Fibroblast of skin of back (primary cell): ENCODE results near the gene TNNT2. TPM values are rescaled to one million over a fixed set of nuclear protein-coding genes. Genes with fewer than 3 reads are reported as not detected.
A peak's percentile ranks its signal among the peaks of the same experiment; 100 is the strongest.

Source experiments
- DNase-seq: peaks from one replicate; pipeline ENCODE4 v3.0.0-alpha.2; 2013
- polyA plus RNA-seq, 2 experiments: library from polyadenylated mRNA; unstranded; fragments of 120-200 nt; gene quantifications; one replicate each; pipeline ENCODE4 v1.2.1, GENCODE V29; 2013; ENCODE audit not compliant: insufficient read length in 2 of 2

The TNNT2 gene
- 2.7 TPM for polyA plus RNA-seq (2013, experiment 1 of 2; ENCODE audit: insufficient read length)
- polyA plus RNA-seq (2013, experiment 2 of 2; ENCODE audit: insufficient read length), result 3.2 TPM

GRCh38 chr1:201377611-201378092 lies at the start of gene TNNT2:
Gene TNNT2, minus strand, starts transcription at chr1:201377680. Its CDS starts 4,426 bp downstream, at chr1:201373254.
- no peak for DNase-seq

DNA sequence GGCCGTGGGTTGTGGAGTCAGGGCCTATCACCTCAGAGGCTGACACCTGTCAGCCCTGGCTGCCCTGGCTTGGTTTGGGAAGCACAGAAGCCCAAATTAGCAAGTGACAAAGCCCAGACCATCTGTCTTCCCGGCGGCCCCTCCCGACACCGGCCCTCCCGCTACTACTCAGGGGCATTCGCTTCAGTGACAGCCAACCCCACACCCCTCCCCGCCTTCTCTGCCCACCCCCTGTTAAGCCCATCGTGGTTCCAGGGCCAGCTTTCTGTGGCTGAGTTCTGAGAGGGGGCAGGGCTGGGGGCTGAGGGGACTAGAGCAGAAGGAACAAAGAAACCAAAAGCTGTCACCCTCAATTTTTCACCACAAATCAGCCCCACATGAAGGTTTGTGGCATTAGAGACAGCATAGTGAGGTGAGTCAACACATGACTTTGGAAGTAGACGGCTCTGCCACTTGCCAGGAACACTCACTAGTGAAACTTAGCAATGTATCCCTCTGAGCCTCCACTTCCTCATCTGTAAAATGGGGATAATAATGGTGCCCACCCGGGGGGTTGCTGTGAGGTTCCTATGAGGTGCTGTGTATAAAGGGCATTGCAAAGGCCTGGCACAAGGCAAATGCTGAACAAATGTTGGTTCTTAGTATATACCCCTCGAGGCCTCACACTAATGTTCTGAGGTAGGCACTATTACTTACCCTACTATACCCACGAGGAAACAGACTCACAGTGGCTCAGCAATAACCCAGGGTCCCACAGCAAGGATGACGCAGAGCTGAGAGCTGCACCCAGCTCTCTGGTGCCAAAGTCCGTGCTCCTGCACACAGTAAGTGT lies 49.2 kb upstream of the TNNT2 start:
- DNase-seq, result peak; percentile 13

DNA sequence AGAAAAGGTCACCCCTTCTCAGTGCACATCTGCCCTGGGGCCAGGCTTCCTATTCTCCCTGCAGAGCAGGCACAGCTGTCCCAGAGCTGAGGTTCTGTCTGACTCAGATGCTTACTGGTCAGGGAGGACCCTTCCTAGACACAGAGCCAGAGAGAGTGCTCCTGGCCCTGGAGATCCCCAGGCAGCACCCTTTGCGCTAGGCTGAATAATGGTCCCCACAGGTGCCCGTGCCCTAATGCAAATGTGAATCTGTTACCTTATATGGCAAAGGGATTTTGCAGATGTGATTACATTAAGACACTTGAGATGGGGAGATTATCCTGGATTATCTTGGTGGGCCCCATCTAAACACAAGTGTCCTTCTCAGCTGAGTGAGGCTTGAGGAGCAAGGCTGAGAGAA lies 46.7 kb upstream of the TNNT2 start:
- DNase-seq, result no peak

DNA sequence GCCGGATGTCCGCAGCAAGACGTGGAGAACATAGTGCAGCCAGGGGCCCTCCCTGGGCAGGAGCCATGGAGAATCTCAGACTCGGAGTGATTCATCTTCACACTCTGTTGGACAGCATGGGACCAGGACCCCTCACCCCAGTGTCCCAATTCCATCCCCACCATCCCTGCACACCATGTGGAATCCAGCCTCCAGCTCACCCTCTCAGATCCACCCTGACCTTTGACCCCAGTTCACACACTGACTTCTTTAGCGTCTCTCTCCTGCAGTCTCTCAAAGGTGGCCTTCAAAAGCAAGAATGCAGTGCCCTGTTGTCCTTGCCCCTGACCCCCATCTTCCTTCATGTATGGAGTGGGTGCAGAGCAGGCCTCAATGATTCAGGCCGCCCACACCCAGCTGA lies 46.2 kb upstream of the TNNT2 start:
- no peak for DNase-seq

GRCh38 chr1:201422436-201423030 lies 45.1 kb upstream of the TNNT2 start:
- DNase-seq, result no peak

DNA sequence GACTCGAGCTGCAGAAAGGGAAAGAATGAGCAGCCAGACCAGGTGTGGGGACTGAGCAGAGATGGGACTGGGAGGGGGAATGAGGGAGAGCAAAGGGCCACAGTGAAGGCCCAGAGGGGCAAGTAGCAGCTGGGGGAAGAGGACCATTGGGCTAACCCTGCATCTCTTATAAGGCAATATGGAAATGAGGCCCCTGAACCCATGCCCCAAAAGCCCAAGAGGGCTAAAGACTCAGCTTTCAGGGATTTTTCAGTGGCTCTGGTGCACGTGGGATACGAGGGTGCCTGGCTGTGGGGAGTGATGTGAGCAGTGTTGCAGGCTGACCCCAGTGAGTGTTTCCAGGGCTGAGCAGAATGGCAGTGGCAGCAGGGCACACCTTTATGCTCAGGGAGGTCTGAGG lies 44.5 kb upstream of the TNNT2 start:
- DNase-seq, result no peak

- no peak for DNase-seq
These were observed 43.6 kb upstream of the TNNT2 start for GRCh38 chr1:201421041-201421440.

DNA sequence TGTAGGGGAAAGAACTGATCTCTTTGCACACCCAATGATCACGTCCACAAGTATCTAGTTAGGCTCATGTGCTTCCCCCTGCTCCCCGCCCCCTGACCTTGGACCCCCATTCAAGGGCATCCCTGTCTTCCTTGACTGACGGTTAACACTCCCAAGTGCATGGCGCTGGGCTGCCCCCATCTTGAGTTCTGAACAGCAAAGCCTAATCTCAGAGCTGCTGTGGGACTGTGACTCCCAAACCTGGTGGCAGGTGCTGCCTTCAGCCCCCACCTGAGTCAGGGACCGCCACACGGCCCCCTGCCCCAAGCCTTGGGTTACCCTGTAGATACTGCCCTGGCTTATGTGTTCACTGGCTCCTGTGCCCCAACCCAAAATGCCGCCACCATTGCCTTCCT lies 43.1 kb upstream of the TNNT2 start:
- DNase-seq, result no peak

DNA sequence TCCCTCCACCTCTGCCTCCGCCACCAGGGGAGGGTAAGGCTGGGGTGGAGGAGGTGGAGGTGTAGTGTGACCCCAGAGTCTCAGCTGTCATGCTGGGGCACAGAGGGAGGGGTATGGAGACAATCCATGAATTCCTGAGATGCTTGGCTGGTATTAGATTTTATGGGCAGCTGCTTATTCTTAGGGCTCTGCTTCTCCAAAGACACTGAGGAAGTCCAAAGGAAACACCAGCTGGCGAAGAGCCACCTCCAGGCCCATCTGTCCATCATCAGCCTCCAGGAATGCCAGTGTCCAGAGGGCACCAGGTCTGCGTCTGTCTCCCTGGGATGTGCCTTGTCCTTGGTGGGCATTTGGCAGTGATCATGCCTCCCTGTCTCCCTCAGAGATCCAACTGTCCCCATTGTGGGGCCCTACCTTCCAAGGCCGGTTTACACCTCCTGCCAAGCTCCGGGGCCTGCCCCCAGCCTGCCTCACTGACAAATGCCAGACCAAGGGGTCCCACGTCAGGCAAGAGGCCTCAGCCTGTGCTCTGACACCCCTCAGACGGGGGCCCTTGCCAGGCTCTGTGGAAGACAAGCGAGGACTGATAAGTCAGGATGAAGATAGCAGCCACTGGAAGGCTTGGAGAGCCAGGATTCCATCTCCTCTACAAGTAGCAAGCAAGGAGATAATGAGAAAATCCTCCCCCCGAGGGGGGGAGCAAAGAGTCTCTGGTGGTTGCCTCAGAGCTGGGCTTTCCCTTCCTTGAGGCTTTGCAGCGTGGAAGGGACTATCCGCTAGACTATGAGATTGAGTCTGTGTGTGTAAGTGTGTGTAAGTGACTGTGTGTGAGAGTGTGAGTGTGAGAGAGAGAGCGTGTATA lies 42.5 kb upstream of the TNNT2 start:
- no peak for DNase-seq

GRCh38 chr1:201419256-201419655 lies 41.8 kb upstream of the TNNT2 start:
- no peak for DNase-seq

DNA sequence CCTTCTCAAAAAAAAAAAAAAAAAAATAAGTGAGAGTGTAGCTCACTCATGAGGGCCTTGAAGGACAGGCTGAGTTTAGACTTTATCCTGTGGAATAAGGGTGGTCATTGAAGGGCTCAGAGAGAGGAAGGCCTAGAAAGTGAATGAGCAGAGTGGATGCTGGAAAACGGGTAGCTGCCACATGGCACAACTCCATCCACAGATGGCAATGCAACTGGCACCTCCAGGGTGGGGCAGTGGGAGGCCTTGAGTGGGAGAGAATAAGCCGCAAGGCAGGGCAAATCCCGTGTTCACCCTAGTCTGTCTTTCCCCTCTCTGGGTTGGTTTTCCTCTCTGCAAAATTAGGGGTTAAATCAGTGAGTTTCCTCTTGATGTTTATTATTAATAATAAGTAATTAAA lies 41.0 kb upstream of the TNNT2 start:
- DNase-seq, result no peak

- no peak for DNase-seq
These were observed 36.7 kb upstream of the TNNT2 start for GRCh38 chr1:201414051-201414738.

- no peak for DNase-seq
These were observed 33.8 kb upstream of the TNNT2 start for GRCh38 chr1:201411292-201411691.

DNA sequence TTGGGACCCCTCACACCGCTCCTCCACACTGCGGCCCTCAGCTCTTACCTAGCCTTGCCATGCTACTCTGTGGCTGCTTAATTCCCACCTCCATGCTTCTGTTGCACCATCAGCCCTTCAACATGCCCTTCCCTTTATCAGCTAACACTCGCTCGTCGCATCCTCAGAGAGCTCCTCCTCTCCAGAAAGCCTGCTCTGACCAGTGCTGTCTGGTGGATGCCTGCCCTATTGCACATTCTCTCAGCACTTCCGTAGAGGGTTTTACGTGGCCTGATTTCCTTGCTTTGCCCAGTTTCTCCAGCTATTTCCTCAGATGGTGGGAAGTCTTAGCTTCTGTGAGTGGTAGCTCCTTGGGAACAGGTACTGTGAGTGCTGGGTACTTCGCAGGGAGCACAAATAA lies 32.0 kb upstream of the TNNT2 start:
- DNase-seq, result no peak

GRCh38 chr1:201408834-201409200 lies 31.3 kb upstream of the TNNT2 start:
- DNase-seq, result no peak

- peak; percentile 68 for DNase-seq
These were observed 30.8 kb upstream of the TNNT2 start for GRCh38 chr1:201408176-201408833.

DNA sequence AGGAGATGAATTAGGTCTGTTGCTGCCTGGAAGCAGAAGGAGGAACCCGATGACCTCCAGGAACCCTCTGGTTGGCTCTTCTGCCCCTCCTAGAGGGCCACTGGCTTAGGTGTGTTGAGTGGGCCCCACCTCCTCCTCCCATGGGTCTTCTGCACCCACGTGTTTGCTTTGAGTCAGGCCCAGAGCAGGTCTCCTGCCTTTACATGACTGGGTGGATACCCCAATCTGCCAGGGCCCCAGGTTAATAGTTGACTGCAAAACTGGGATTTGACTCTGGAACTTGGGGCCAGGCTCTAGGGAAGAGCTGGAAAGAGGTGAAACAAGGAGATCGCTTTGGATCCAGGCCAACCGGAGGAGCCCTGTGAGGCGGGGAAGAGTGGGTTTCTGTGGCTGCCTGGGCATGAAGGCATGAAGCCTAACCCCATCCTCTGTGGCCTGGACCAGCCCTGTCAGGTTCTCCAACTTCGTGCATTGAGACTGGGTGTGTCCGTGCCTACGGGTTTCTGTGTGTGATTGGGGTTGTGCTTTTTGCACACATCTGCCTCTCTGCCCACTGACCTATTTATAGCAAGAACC lies 29.4 kb upstream of the TNNT2 start:
- no peak for DNase-seq

DNA sequence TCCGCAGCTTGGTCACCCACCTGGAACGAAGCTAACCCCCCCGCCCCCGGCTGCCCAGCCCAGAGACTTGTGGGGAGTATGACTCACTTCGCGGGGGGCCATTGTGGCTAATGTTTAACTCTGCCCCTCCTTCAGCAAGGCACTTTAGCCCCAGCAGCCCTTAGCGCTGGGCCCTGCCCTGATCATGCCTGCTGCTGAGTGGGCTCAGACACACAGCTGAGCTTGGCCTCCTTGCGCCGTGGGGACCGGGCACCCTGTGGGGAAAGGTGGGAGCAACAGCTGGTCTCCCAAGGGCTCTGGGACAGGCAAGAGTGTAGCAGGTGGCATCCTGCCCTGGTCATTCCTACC lies 28.0 kb upstream of the TNNT2 start:
- no peak for DNase-seq

DNA sequence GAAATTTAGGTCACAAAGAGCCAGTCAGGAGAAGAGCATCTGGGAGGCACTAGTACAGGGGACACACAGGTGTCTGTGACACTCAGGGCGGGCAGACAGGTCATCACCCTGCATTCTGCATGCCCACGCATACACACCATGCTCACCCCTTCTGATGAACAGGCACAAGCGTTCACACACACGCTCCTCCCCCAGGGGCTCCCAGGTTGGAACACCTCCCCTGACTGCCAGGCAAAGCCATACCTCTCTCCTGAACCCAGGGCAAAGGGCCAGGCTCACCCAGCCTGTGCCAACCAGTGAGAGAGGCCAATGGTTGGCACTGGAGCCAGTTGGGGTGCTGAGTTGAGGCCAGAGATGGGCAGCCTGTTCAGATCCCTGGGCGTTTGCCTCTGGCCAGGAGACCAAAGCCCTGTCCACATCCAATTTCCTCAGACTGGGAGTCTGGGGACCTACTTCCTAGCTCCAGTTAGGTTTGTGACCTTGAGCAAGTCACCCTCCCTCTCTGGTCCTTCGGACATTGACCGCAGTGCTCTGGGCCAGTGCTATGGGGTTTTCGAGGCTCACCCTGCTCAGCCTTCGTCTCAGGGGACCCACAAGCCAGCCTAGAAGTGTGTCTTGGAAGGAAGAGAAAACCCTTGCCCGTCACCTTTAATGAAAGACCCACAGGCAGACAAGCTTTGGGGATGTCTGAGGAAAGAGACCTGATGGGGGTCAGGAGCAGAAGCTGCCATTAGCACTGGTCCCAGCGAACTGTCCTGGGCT lies 27.4 kb upstream of the TNNT2 start:
- no peak for DNase-seq

- DNase-seq, result no peak
These were observed 26.6 kb upstream of the TNNT2 start for GRCh38 chr1:201404055-201404454.

- DNase-seq, result no peak
These were observed 25.9 kb upstream of the TNNT2 start for GRCh38 chr1:201403359-201403758.
